ENCODE measurements around the gene POU2AF1. TPM values are rescaled to one million over a fixed set of nuclear protein-coding genes. Genes with fewer than 3 reads are reported as not detected.

The POU2AF1 gene
- total RNA-seq, 4 donors from 2014 or later, result 0.17 to 2.1 TPM; not detected in 2

- no peak for TF ChIP-seq CTCF (IDR thresholded peaks at IDR 0.05; ENCODE audit: low read depth)
Measured at GRCh38 chr11:111358038-111359001, 20.8 kb downstream of the POU2AF1 start.

- TF ChIP-seq CTCF (IDR thresholded peaks at IDR 0.05; ENCODE audit: low read depth), result no peak
Measured at GRCh38 chr11:111357150-111358037, 21.7 kb downstream of the POU2AF1 start.

- no peak for TF ChIP-seq CTCF (IDR thresholded peaks at IDR 0.05; ENCODE audit: low read depth)
Measured at GRCh38 chr11:111356660-111357048, 22.4 kb downstream of the POU2AF1 start.

GRCh38 chr11:111355956-111356659 is 23.0 kb downstream of the POU2AF1 start:
- TF ChIP-seq CTCF (IDR thresholded peaks at IDR 0.05; ENCODE audit: low read depth), result no peak

GRCh38 chr11:111355101-111355500 is 24.0 kb downstream of the POU2AF1 start:
- TF ChIP-seq CTCF (IDR thresholded peaks at IDR 0.05; ENCODE audit: low read depth), result no peak

GRCh38 chr11:111354601-111354891 is 24.5 kb downstream of the POU2AF1 start:
- TF ChIP-seq CTCF (IDR thresholded peaks at IDR 0.05; ENCODE audit: low read depth), result no peak

All from subcutaneous adipose tissue (tissue), 4 donors.